ENCODE results near the gene SLC46A1.

SLC46A1 gene

DNA sequence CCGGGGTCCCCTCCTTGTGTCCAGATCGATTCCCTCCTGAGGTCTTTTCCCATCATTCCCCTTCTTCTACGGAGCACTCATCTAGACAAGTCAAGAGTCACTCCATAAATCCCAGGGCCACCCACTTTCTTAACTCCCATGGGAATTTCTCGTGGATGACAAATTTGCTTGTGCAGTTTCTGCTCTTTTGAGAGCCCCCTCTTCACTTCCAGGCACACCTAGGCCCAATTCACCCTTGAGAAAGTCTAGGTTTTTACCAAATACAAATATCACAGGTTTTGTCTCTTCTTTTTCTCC lies 48.2 kb downstream of the SLC46A1 start:
- H3K27ac Mint-ChIP-seq = peak overlapping the region; percentile 94
- H3K4me3 Mint-ChIP-seq = peak overlapping the region; percentile 98
- no peaks in the 10 kb centered on the region for H3K9me3 Mint-ChIP-seq
- no peaks in the 10 kb centered on the region for H3K27me3 Mint-ChIP-seq
- H3K36me3 Mint-ChIP-seq = peaks cover 5% of the 10 kb centered on the region
- peaks cover 27% of the 10 kb centered on the region for H3K4me1 Mint-ChIP-seq

GRCh38 chr17:28357061-28357900 lies 48.7 kb downstream of the SLC46A1 start, which contains the start of gene POLDIP2:
TSS of gene POLDIP2 (minus strand) at chr17:28357527. CDS start at chr17:28357448, 79 bp downstream.
- Mint-ChIP-seq H3K36me3 (peaks cover 5% of the 10 kb centered on the region), H3K27ac (peak within 1 kb of the TSS; percentile 94), H3K27me3 (no peaks in the 10 kb centered on the region), H3K4me1 (peaks cover 27% of the 10 kb centered on the region), H3K9me3 (no peaks in the 10 kb centered on the region), H3K4me3 (peak within 1 kb of the TSS; percentile 98)

GRCh38 chr17:28350271-28350670 lies 55.7 kb downstream of the SLC46A1 start:
- H3K36me3 Mint-ChIP-seq = peaks cover 4% of the 10 kb centered on the region
- no peaks in the 10 kb centered on the region for H3K9me3 Mint-ChIP-seq
- H3K4me3 Mint-ChIP-seq = no peak overlapping the region
- no peak overlapping the region for H3K27ac Mint-ChIP-seq
- H3K27me3 Mint-ChIP-seq = no peaks in the 10 kb centered on the region
- peaks cover 6% of the 10 kb centered on the region for H3K4me1 Mint-ChIP-seq

GRCh38 chr17:28348979-28349378 lies 57.0 kb downstream of the SLC46A1 start:
- H3K9me3 Mint-ChIP-seq = no peaks in the 10 kb centered on the region
- H3K27me3 Mint-ChIP-seq = no peaks in the 10 kb centered on the region
- H3K36me3 Mint-ChIP-seq = peaks cover 4% of the 10 kb centered on the region
- H3K4me1 Mint-ChIP-seq = no peaks in the 10 kb centered on the region
- H3K4me3 Mint-ChIP-seq = no peak overlapping the region
- no peak overlapping the region for H3K27ac Mint-ChIP-seq

DNA sequence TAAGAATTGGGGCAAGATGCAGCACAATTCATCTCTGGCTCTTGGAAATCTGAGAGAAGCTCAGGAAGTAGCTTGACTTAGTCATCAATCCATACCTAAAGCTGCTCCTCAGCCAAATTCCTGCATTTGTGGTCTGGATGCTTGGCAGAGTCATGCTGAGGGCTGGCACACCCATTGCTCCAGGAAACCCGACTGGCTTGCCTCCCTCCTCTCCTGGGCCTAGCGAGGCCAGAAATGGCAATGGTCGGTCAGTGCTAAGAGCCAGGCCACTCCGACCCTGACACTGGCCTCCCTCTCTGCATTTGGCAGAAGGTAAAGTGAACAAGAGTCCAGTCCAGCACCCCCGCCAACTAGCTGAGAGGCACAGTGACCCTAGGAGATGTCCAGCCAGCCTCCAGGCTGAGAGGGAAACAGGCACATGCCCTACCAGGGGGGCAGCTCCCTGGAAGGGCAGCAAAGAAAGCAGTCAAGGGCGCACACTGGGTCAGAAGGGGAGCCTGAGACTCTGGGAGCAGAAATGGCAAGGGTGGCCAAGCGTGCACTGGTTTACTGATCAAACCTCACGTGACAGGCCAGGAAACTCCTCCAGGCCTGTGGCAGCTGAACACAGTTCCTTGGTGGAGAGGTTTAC lies 58.6 kb downstream of the SLC46A1 start:
- Mint-ChIP-seq H3K9me3 (no peaks in the 10 kb centered on the region), H3K27me3 (no peaks in the 10 kb centered on the region), H3K4me1 (no peaks in the 10 kb centered on the region), H3K36me3 (peaks cover 8% of the 10 kb centered on the region), H3K4me3 (no peak overlapping the region), H3K27ac (no peak overlapping the region)

DNA sequence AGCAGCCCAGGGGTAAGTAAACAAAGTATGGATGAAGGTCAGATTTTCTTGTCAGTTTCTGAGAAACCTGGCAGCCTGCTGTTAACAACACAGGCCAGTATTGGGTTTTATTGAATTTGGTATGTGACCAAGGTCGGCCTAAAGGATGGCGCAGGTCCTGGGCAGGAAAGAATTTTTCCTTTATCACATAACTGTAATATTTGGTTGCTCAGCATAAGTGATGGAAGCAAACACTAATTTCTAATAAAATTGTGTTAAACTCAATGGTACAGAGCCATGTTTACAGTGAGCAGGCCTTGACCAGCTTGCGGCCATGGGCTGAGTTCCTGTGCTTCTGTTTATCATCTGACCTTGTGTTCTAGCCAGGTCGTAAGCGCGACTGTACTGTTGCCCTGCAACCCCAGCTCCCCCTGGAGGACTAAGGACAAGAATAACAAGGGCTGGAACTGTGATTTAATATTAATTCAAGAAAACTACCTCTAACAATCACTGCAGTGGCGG lies 59.2 kb downstream of the SLC46A1 start:
- Mint-ChIP-seq H3K36me3 (peaks cover 8% of the 10 kb centered on the region), H3K27me3 (no peaks in the 10 kb centered on the region), H3K27ac (peak overlapping the region; percentile 23), H3K4me3 (no peak overlapping the region), H3K4me1 (no peaks in the 10 kb centered on the region), H3K9me3 (no peaks in the 10 kb centered on the region)

GRCh38 chr17:28346199-28346580 lies 59.8 kb downstream of the SLC46A1 start:
- Mint-ChIP-seq H3K27ac (peak overlapping the region; percentile 4), H3K36me3 (peaks cover 8% of the 10 kb centered on the region), H3K27me3 (no peaks in the 10 kb centered on the region), H3K9me3 (no peaks in the 10 kb centered on the region), H3K4me3 (no peak overlapping the region), H3K4me1 (no peaks in the 10 kb centered on the region)

GRCh38 chr17:28345419-28346198 lies 60.4 kb downstream of the SLC46A1 start:
- no peaks in the 10 kb centered on the region for H3K9me3 Mint-ChIP-seq
- no peak overlapping the region for H3K4me3 Mint-ChIP-seq
- no peak overlapping the region for H3K27ac Mint-ChIP-seq
- H3K4me1 Mint-ChIP-seq = no peaks in the 10 kb centered on the region
- H3K27me3 Mint-ChIP-seq = no peaks in the 10 kb centered on the region
- H3K36me3 Mint-ChIP-seq = peaks cover 8% of the 10 kb centered on the region
